ENCODE data around the gene LIN7B. TPM values are rescaled to one million over a fixed set of nuclear protein-coding genes. Genes with fewer than 3 reads are reported as not detected.

The LIN7B gene
- total RNA-seq, 1 donor from 2014 or later = 2.3 TPM

DNA sequence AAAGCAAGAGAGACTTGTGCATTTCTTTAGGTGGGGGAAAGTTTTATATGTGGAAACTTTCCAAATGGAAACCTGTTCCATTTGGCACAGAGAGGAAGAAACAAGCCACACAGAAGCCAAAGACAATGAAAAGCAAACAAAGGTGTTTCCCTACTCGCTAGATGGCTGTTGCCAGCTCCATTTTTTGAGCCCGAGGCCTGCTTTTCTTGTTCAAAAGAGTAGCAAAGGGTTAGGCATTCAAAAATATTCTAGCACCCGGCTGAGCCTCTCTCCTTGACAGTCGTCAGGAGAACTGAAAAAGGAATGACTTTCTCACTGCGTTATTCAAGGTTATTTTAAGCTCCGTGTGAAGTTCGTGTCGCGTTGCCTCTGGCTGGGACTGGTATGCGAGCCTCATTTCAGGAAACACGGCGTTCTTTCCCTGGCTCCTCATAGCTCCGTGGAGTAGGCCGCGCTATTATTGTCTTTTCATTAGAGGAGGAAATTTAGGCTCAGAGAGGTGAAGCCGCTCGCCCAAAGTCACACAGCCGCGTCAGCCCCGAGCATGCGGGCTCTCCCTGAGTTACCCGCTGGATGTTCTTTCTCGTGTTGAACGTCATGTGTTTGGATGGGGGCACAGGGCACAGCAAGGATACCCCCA is 51.1 kb downstream of the LIN7B start:
- no peak for DNase-seq (ENCODE audit: low read depth, low spot score)

DNA sequence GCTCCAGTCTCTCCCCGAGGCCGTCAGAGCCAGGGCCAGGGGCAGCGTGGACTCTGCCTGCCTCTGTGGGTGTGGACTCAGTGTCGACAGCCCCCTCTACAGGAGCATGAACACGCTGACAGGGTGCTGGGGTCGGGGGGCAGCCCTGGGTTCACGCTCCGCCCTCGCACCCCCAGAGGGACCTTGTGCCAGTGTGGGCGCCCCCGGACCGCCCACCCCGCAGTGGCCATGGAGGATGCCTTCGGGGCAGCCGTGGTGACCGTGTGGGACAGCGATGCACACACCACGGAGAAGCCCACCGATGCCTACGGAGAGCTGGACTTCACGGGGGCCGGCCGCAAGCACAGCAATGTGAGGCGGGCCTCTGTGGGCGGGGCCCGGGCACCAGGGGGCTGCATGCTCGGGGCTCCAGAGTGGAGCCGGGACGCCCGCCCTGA is 51.7 kb downstream of the LIN7B start:
- no peak for DNase-seq (ENCODE audit: low read depth, low spot score)

DNA sequence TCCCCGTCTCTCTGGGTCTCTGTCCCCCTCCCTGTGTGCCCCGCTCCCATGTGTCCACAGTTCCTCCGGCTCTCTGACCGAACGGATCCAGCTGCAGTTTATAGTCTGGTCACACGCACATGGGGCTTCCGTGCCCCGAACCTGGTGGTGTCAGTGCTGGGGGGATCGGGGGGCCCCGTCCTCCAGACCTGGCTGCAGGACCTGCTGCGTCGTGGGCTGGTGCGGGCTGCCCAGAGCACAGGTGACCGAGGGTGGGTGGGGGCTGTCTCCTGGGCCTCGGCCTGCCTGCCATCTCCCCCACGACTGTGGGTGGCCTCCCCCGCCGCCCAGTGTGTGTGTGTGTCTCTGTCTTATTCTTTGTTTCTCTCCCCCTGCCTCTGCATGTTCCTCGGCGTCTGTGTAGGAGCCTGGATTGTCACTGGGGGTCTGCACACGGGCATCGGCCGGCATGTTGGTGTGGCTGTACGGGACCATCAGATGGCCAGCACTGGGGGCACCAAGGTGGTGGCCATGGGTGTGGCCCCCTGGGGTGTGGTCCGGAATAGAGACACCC is 53.8 kb downstream of the LIN7B start:
- no peak for DNase-seq (ENCODE audit: low read depth, low spot score)

Other genes starting within 250 kb of the LIN7B start
- gene PLEKHA4, start 245.8 kb upstream of the LIN7B start, total RNA-seq = 5.1 and 6.1 TPM in 2 replicates
- gene PPP1R15A, start 241.9 kb upstream of the LIN7B start, total RNA-seq = 32.3 and 35.6 TPM in 2 replicates
- gene TULP2, start 215.6 kb upstream of the LIN7B start, total RNA-seq = 0.07 TPM in 1 of 2 replicates, not detected in the other
- gene NUCB1, start 214.1 kb upstream of the LIN7B start, total RNA-seq = 122 and 125 TPM in 2 replicates
- not detected in 2 replicates for gene DHDH, start 180.7 kb upstream of the LIN7B start, total RNA-seq
- 120 and 130 TPM in 2 replicates for gene BAX, start 159.5 kb upstream of the LIN7B start, total RNA-seq
- 963 and 1,316 TPM in 2 replicates for gene FTL, start 149.1 kb upstream of the LIN7B start, total RNA-seq
- gene GYS1, start 121.1 kb upstream of the LIN7B start, total RNA-seq = 30.3 and 31.4 TPM in 2 replicates
- 376 and 391 TPM in 2 replicates for gene RUVBL2, start 120.5 kb upstream of the LIN7B start, total RNA-seq
- 0.26 TPM in 1 of 2 replicates, not detected in the other for gene LHB, start 97.3 kb upstream of the LIN7B start, total RNA-seq
- not detected in 2 replicates for gene CGB3, start 90.0 kb upstream of the LIN7B start, total RNA-seq
- gene CGB2, start 82.5 kb upstream of the LIN7B start, total RNA-seq = not detected in 2 replicates
- gene CGB1, start 77.5 kb upstream of the LIN7B start, total RNA-seq = not detected in 2 replicates
- gene CGB5, start 70.5 kb upstream of the LIN7B start, total RNA-seq = not detected in 2 replicates
- not detected in 2 replicates for gene CGB8, start 65.3 kb upstream of the LIN7B start, total RNA-seq
- gene CGB7, start 56.6 kb upstream of the LIN7B start, total RNA-seq = 0.33 TPM in 1 of 2 replicates, not detected in the other
- gene NTF4, start 49.6 kb upstream of the LIN7B start, total RNA-seq = not detected in 2 replicates
- not detected in 2 replicates for gene KCNA7, start 41.7 kb upstream of the LIN7B start, total RNA-seq
- gene SNRNP70, start 28.9 kb upstream of the LIN7B start, total RNA-seq = 199 and 280 TPM in 2 replicates
- 0.73 and 1.2 TPM in 2 replicates for gene C19orf73, start 4.8 kb downstream of the LIN7B start, total RNA-seq
- gene PPFIA3, start 5.2 kb downstream of the LIN7B start, total RNA-seq = 0.95 and 3.0 TPM in 2 replicates
- not detected in 2 replicates for gene HRC, start 41.0 kb downstream of the LIN7B start, total RNA-seq
- gene TRPM4, start 43.4 kb downstream of the LIN7B start, total RNA-seq = 9.8 and 14.4 TPM in 2 replicates
- 0.07 and 0.13 TPM in 2 replicates for gene SLC6A16, start 210.8 kb downstream of the LIN7B start, total RNA-seq
- gene CD37, start 221.0 kb downstream of the LIN7B start, total RNA-seq = not detected in 2 replicates
- gene TEAD2, start 248.0 kb downstream of the LIN7B start, total RNA-seq = 46.0 and 46.5 TPM in 2 replicates
- 0.14 TPM in 1 of 2 replicates, not detected in the other for gene DKKL1, start 249.5 kb downstream of the LIN7B start, total RNA-seq